HepG2 (cell line): Measurements from ENCODE around the gene NOTCH4. TPM values are rescaled to one million over a fixed set of nuclear protein-coding genes. Genes with fewer than 3 reads are reported as not detected.

Source experiments
- ADNP ChIP-seq: sonication (generic); formaldehyde crosslinking; IDR thresholded peaks from 2 replicates; pipeline ENCODE4 v1.4.0; 2020; ENCODE audit warnings: missing genetic modification reagents
- GATAD2A ChIP-seq: IDR thresholded peaks from 2 replicates; pipeline ENCODE4 v1.6.1; 2016
- JUN ChIP-seq: sonication (generic); formaldehyde crosslinking; IDR thresholded peaks from 2 replicates; pipeline ENCODE4 v1.4.0; 2020; ENCODE audit warnings: mild to moderate bottlenecking, missing genetic modification reagents
- KLF16 ChIP-seq, 2 experiments: sonication (generic) in 1 of 2; formaldehyde crosslinking in 1 of 2; IDR thresholded peaks; 2 replicates each; pipeline versions ENCODE4 v1.6.1 to v1.8.0; 2016 to 2023; ENCODE audit warnings: missing genetic modification reagents in 2 of 2, missing compliant biosample characterization in 1 of 2
- MED13 ChIP-seq: sonication (generic); formaldehyde crosslinking; IDR thresholded peaks from 2 replicates; pipeline ENCODE4 v1.5.0; 2020; ENCODE audit warnings: missing genetic modification reagents
- ONECUT2 ChIP-seq: sonication (generic); formaldehyde crosslinking; IDR thresholded peaks from 2 replicates; pipeline ENCODE4 v1.4.0; 2020; ENCODE audit warnings: missing genetic modification reagents
- RAD51 ChIP-seq: fragments of 450-650 bp; IDR thresholded peaks from 2 replicates; pipeline ENCODE4 v1.6.1; 2016; ENCODE audit warnings: borderline replicate concordance
- XRCC5 ChIP-seq: fragments of 200-400 bp; formaldehyde crosslinking; optimal IDR thresholded peaks from 2 replicates; pipeline ENCODE3; 2017; ENCODE audit warnings: mild to moderate bottlenecking, low read length
- ZC3H13 ChIP-seq: sonication (generic); formaldehyde crosslinking; IDR thresholded peaks from 2 replicates; pipeline ENCODE4 v1.8.1; 2023; ENCODE audit warnings: mild to moderate bottlenecking, missing genetic modification reagents, moderate library complexity
- ZFP1 ChIP-seq: IDR thresholded peaks from 2 replicates; pipeline ENCODE4 v1.6.1; 2016
- ZFP90 ChIP-seq: sonication (generic); formaldehyde crosslinking; IDR thresholded peaks from 2 replicates; pipeline ENCODE4 v1.8.0; 2022; ENCODE audit warnings: missing genetic modification reagents, mild to moderate bottlenecking, inconsistent platforms, borderline replicate concordance
- ZNF18 ChIP-seq: sonication (generic); formaldehyde crosslinking; IDR thresholded peaks from 2 replicates; pipeline ENCODE4 v1.8.0; 2022; ENCODE audit warnings: mild to moderate bottlenecking, missing genetic modification reagents; ENCODE audit not compliant: insufficient replicate concordance
- ZNF207 ChIP-seq: fragments of 450-650 bp; IDR thresholded peaks from 2 replicates; pipeline ENCODE4 v1.6.1; 2016; ENCODE audit warnings: antibody characterized with exemption, borderline replicate concordance
- ZNF3 ChIP-seq: IDR thresholded peaks from 2 replicates; pipeline ENCODE4 v1.7.0; 2017; ENCODE audit warnings: inconsistent platforms
- ZNF335 ChIP-seq: sonication (generic); formaldehyde crosslinking; IDR thresholded peaks from 2 replicates; pipeline ENCODE4 v1.4.0; 2020; ENCODE audit warnings: missing genetic modification reagents
- ZNF724P ChIP-seq: sonication (generic); formaldehyde crosslinking; IDR thresholded peaks from 2 replicates; pipeline ENCODE4 v1.8.0; 2022; ENCODE audit warnings: missing genetic modification reagents, borderline replicate concordance
- ZNF781 ChIP-seq: sonication (generic); formaldehyde crosslinking; IDR thresholded peaks from 2 replicates; pipeline ENCODE4 v1.5.1; 2020; ENCODE audit warnings: borderline replicate concordance, mild to moderate bottlenecking, missing genetic modification reagents; ENCODE audit errors: not compliant biosample characterization
- polyA plus RNA-seq, 8 experiments: library from polyadenylated mRNA; depleted of rRNA in 3 of 8; stranded (reverse) in 7 of 8; unstranded in 1 of 8; fragments of >200 nt; fragmentation: Illumina TruSeq in 4 of 8; extraction: Trizol in 4 of 8; gene quantifications; 2 replicates each; pipeline versions ENCODE4 v1.2.1 to v1.2.3, GENCODE V29; 2011 to 2016; ENCODE audit warnings: low read depth in 4 of 8, missing spikeins in 1 of 8, mixed read lengths in 1 of 8; ENCODE audit not compliant: insufficient read depth in 1 of 8
- total RNA-seq, 5 experiments: library from RNA; depleted of rRNA; stranded (reverse); fragments of >200 nt; fragmentation: Illumina TruSeq; extraction: Trizol; gene quantifications; 2 replicates each; pipeline ENCODE4 v1.2.3, GENCODE V29; 2016; ENCODE audit warnings: low read depth in 1 of 5
- TF ChIP-seq, protein P1 (sequence below): sonication (generic); formaldehyde crosslinking; IDR thresholded peaks from 2 replicates; pipeline ENCODE4 v1.8.0; 2022; ENCODE audit warnings: missing genetic modification reagents, low read depth, mild to moderate bottlenecking, borderline replicate concordance
- TF ChIP-seq, protein P2 (sequence below): sonication (generic); formaldehyde crosslinking; IDR thresholded peaks from 2 replicates; pipeline ENCODE4 v1.5.1; 2020; ENCODE audit warnings: mild to moderate bottlenecking, missing genetic modification reagents, borderline replicate concordance
- TF ChIP-seq, protein P3 (sequence below): sonication (generic); formaldehyde crosslinking; IDR thresholded peaks from 2 replicates; pipeline ENCODE4 v1.4.0; 2020; ENCODE audit warnings: missing genetic modification reagents

Gene NOTCH4
- total and polyA plus RNA-seq, 2 of the 13 experiments (the other 11 are each of a cell fraction or from before 2014, with no cell fraction given) = 0.51 to 0.83 TPM

GRCh38 chr6:32178547-32179440 lies 45.1 kb downstream of the NOTCH4 start (continued):
- TF ChIP-seq, protein P1, sequence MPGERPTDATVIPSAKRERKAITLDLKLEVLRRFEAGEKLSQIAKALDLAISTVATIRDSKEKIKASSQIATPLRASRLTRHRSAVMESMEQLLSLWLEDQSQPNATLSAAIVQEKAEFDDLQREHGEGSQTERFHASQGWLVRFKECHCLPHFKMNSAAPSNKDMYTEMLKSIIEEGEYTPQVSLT (CRISPR knock-in tag) = no peak
- TF ChIP-seq KLF16 (CRISPR knock-in tag; IDR thresholded peaks at IDR 0.05) (no peak), ZNF3 (CRISPR knock-in tag) (no peak), ZNF335 (CRISPR knock-in tag) (0 out of 2 replicates have a peak, but pooled peaks have one; percentile 41), ZC3H13 (CRISPR knock-in tag) (0 out of 2 replicates have a peak, but pooled peaks have one; percentile 53), ZNF724P (CRISPR knock-in tag) (no peak; the same call in 1 of the 2 replicates), XRCC5 (no peak), RAD51 (no peak), ZFP1 (CRISPR knock-in tag) (no peak), ONECUT2 (CRISPR knock-in tag) (no peak), MED13 (CRISPR knock-in tag) (no peak), GATAD2A (CRISPR knock-in tag) (no peak), ZNF207 (no peak), ADNP (no peak), ZNF18 (CRISPR knock-in tag) (no peak), JUN (CRISPR knock-in tag) (no peak), ZFP90 (CRISPR knock-in tag) (0 out of 2 replicates have a peak, but pooled peaks have one; percentile 53), ZNF781 (CRISPR knock-in tag) (no peak)
- TF ChIP-seq, protein P2, sequence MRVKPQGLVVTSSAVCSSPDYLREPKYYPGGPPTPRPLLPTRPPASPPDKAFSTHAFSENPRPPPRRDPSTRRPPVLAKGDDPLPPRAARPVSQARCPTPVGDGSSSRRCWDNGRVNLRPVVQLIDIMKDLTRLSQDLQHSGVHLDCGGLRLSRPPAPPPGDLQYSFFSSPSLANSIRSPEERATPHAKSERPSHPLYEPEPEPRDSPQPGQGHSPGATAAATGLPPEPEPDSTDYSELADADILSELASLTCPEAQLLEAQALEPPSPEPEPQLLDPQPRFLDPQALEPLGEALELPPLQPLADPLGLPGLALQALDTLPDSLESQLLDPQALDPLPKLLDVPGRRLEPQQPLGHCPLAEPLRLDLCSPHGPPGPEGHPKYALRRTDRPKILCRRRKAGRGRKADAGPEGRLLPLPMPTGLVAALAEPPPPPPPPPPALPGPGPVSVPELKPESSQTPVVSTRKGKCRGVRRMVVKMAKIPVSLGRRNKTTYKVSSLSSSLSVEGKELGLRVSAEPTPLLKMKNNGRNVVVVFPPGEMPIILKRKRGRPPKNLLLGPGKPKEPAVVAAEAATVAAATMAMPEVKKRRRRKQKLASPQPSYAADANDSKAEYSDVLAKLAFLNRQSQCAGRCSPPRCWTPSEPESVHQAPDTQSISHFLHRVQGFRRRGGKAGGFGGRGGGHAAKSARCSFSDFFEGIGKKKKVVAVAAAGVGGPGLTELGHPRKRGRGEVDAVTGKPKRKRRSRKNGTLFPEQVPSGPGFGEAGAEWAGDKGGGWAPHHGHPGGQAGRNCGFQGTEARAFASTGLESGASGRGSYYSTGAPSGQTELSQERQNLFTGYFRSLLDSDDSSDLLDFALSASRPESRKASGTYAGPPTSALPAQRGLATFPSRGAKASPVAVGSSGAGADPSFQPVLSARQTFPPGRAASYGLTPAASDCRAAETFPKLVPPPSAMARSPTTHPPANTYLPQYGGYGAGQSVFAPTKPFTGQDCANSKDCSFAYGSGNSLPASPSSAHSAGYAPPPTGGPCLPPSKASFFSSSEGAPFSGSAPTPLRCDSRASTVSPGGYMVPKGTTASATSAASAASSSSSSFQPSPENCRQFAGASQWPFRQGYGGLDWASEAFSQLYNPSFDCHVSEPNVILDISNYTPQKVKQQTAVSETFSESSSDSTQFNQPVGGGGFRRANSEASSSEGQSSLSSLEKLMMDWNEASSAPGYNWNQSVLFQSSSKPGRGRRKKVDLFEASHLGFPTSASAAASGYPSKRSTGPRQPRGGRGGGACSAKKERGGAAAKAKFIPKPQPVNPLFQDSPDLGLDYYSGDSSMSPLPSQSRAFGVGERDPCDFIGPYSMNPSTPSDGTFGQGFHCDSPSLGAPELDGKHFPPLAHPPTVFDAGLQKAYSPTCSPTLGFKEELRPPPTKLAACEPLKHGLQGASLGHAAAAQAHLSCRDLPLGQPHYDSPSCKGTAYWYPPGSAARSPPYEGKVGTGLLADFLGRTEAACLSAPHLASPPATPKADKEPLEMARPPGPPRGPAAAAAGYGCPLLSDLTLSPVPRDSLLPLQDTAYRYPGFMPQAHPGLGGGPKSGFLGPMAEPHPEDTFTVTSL (CRISPR knock-in tag) = no peak
- TF ChIP-seq, protein P3, sequence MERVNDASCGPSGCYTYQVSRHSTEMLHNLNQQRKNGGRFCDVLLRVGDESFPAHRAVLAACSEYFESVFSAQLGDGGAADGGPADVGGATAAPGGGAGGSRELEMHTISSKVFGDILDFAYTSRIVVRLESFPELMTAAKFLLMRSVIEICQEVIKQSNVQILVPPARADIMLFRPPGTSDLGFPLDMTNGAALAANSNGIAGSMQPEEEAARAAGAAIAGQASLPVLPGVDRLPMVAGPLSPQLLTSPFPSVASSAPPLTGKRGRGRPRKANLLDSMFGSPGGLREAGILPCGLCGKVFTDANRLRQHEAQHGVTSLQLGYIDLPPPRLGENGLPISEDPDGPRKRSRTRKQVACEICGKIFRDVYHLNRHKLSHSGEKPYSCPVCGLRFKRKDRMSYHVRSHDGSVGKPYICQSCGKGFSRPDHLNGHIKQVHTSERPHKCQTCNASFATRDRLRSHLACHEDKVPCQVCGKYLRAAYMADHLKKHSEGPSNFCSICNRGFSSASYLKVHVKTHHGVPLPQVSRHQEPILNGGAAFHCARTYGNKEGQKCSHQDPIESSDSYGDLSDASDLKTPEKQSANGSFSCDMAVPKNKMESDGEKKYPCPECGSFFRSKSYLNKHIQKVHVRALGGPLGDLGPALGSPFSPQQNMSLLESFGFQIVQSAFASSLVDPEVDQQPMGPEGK (CRISPR knock-in tag) = peak; percentile 13; the same call in 1 of the 2 replicates
